ENCODE measurements around the gene LTBP3.

The LTBP3 gene

GRCh38 chr11:65583589-65583988 lies 25.4 kb upstream of the LTBP3 start:
- Histone ChIP-seq H3K4me3 (ENCODE audit: low read length) (no peak overlapping the region), H3K27me3 (ENCODE audit: control insufficient read depth, insufficient read depth, low read length) (no peaks in the 10 kb centered on the region), H3K9ac (ENCODE audit: low read depth, low read length) (no peak overlapping the region), H3K36me3 (ENCODE audit: insufficient read depth, low read length) (peaks cover 62% of the 10 kb centered on the region), H3K9me3 (replicated peaks; ENCODE audit: low read length) (no peaks in the 10 kb centered on the region), H3K4me1 (ENCODE audit: control insufficient read depth, insufficient read depth, low read length) (peaks cover 12% of the 10 kb centered on the region), H3K4me2 (ENCODE audit: low read length) (no peak overlapping the region)

DNA sequence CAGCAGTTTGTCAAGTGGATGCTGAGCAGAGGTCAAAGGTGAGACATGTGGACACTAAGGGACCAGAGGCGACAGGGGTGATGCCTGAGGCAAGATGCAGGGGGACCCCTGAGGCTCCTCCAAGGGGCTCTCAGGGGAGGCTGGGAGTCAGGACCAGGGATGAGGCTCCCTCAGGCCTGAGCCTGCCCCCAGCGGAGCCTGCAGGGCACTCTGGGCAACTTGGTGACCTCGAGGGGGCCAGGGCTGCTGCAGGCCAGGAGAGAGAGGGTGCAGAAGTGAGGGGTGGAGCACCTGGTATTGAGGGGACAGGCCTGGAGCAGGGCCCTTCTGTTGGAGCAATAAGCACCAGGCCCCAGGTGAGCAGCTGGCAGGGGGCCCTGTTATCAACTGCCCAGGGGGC lies 23.8 kb upstream of the LTBP3 start:
- Histone ChIP-seq H3K9me3 (replicated peaks; ENCODE audit: low read length) (no peaks in the 10 kb centered on the region), H3K36me3 (ENCODE audit: insufficient read depth, low read length) (peaks cover 65% of the 10 kb centered on the region), H3K4me2 (ENCODE audit: low read length) (no peak overlapping the region), H3K4me1 (ENCODE audit: control insufficient read depth, insufficient read depth, low read length) (peaks cover 13% of the 10 kb centered on the region), H3K27me3 (ENCODE audit: control insufficient read depth, insufficient read depth, low read length) (no peaks in the 10 kb centered on the region), H3K9ac (ENCODE audit: low read depth, low read length) (no peak overlapping the region), H3K4me3 (ENCODE audit: low read length) (no peak overlapping the region)

DNA sequence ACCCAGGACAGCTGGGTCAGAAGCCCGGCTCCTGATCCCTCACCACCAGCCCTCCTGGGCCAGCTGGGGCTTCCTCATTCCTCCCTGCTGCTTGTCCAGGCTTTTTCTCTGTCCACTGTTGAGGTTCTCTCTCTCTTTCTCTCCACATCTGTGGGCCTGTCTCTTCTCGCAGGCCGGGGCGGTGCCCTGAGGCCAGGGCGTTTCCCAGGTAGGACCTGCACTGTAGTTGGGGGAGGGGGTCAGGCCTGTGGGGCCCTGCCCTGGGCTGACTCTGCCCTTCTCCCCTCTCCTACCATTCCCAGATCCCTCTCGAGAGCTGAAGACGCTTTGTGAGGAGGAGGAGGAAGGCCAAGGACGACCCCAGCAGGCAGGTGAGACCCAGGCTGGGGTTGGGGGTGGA lies 22.6 kb upstream of the LTBP3 start:
- H3K27me3 ChIP-seq (ENCODE audit: control insufficient read depth, insufficient read depth, low read length) = no peaks in the 10 kb centered on the region
- H3K9me3 ChIP-seq (replicated peaks; ENCODE audit: low read length) = no peaks in the 10 kb centered on the region
- H3K36me3 ChIP-seq (ENCODE audit: insufficient read depth, low read length) = peaks cover 56% of the 10 kb centered on the region
- H3K4me2 ChIP-seq (ENCODE audit: low read length) = no peak overlapping the region
- no peak overlapping the region for H3K9ac ChIP-seq (ENCODE audit: low read depth, low read length)
- peaks cover 23% of the 10 kb centered on the region for H3K4me1 ChIP-seq (ENCODE audit: control insufficient read depth, insufficient read depth, low read length)
- no peak overlapping the region for H3K4me3 ChIP-seq (ENCODE audit: low read length)

- Histone ChIP-seq H3K4me3 (ENCODE audit: low read length) (no peak overlapping the region), H3K9ac (ENCODE audit: low read depth, low read length) (no peak overlapping the region), H3K27me3 (ENCODE audit: control insufficient read depth, insufficient read depth, low read length) (no peaks in the 10 kb centered on the region), H3K4me2 (ENCODE audit: low read length) (no peak overlapping the region), H3K9me3 (replicated peaks; ENCODE audit: low read length) (no peaks in the 10 kb centered on the region), H3K36me3 (ENCODE audit: insufficient read depth, low read length) (peaks cover 51% of the 10 kb centered on the region), H3K4me1 (ENCODE audit: control insufficient read depth, insufficient read depth, low read length) (peaks cover 28% of the 10 kb centered on the region)
Measured at GRCh38 chr11:65580031-65580692, 22.0 kb upstream of the LTBP3 start.

- no peaks in the 10 kb centered on the region for H3K9me3 ChIP-seq (replicated peaks; ENCODE audit: low read length)
- H3K27me3 ChIP-seq (ENCODE audit: control insufficient read depth, insufficient read depth, low read length) = no peaks in the 10 kb centered on the region
- no peak overlapping the region for H3K4me3 ChIP-seq (ENCODE audit: low read length)
- H3K4me2 ChIP-seq (ENCODE audit: low read length) = no peak overlapping the region
- H3K4me1 ChIP-seq (ENCODE audit: control insufficient read depth, insufficient read depth, low read length) = peaks cover 35% of the 10 kb centered on the region
- no peak overlapping the region for H3K9ac ChIP-seq (ENCODE audit: low read depth, low read length)
- peaks cover 46% of the 10 kb centered on the region for H3K36me3 ChIP-seq (ENCODE audit: insufficient read depth, low read length)
Measured at GRCh38 chr11:65579291-65579690, 21.1 kb upstream of the LTBP3 start.

DNA sequence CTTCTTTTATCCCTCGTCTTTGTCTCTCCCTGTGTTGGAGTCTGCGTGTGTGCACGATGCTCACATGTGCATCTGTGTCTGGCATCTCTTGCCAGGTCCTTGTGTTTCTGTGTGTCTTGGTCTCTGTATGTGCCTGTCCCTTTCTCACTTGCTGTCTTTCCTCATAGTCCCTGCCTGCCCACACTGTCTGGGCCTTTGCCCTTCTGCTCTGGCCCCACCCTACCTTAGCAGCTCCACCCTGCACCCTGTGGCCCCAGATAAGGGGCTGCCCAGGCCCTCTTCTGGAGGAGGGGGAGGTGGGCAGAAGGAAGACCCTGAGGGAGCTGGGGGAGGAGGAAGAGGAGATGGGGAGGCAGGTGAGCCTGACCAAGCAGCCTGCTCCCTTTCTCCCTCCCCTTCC lies 20.5 kb upstream of the LTBP3 start:
- Histone ChIP-seq H3K4me3 (ENCODE audit: low read length) (no peak overlapping the region), H3K9ac (ENCODE audit: low read depth, low read length) (no peak overlapping the region), H3K27me3 (ENCODE audit: control insufficient read depth, insufficient read depth, low read length) (no peaks in the 10 kb centered on the region), H3K4me2 (ENCODE audit: low read length) (no peak overlapping the region), H3K36me3 (ENCODE audit: insufficient read depth, low read length) (peaks cover 40% of the 10 kb centered on the region), H3K4me1 (ENCODE audit: control insufficient read depth, insufficient read depth, low read length) (peaks cover 38% of the 10 kb centered on the region), H3K9me3 (replicated peaks; ENCODE audit: low read length) (no peaks in the 10 kb centered on the region)

GRCh38 chr11:65578134-65578533 lies 20.0 kb upstream of the LTBP3 start:
- H3K4me2 ChIP-seq (ENCODE audit: low read length) = peak overlapping the region; percentile 96
- H3K36me3 ChIP-seq (ENCODE audit: insufficient read depth, low read length) = peaks cover 38% of the 10 kb centered on the region
- H3K4me1 ChIP-seq (ENCODE audit: control insufficient read depth, insufficient read depth, low read length) = peaks cover 44% of the 10 kb centered on the region
- H3K4me3 ChIP-seq (ENCODE audit: low read length) = peak overlapping the region; percentile 76
- H3K9me3 ChIP-seq (replicated peaks; ENCODE audit: low read length) = no peaks in the 10 kb centered on the region
- peak overlapping the region; percentile 84 for H3K9ac ChIP-seq (ENCODE audit: low read depth, low read length)
- no peaks in the 10 kb centered on the region for H3K27me3 ChIP-seq (ENCODE audit: control insufficient read depth, insufficient read depth, low read length)

DNA sequence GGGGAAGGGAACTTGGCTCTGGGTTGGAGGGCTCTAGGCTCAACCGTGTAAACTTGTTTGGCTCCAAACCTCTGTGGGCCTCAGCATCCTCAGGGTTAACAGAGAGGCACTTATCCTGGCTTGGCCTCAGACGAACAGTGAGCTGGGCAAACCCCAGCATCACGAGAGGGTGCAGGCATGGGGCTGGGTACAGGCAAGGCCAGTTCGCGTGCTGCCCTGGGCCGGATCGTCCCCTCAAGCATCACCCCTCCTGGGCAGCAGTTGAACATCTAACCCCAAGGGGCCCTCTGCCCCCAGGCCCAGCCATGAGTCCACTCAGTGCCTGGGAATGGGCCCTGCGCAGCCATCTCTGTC lies 19.6 kb upstream of the LTBP3 start:
- peak overlapping the region; percentile 76 for H3K4me3 ChIP-seq (ENCODE audit: low read length)
- H3K27me3 ChIP-seq (ENCODE audit: control insufficient read depth, insufficient read depth, low read length) = no peaks in the 10 kb centered on the region
- peaks cover 34% of the 10 kb centered on the region for H3K36me3 ChIP-seq (ENCODE audit: insufficient read depth, low read length)
- H3K9ac ChIP-seq (ENCODE audit: low read depth, low read length) = peak overlapping the region; percentile 84
- H3K4me1 ChIP-seq (ENCODE audit: control insufficient read depth, insufficient read depth, low read length) = peaks cover 46% of the 10 kb centered on the region
- H3K4me2 ChIP-seq (ENCODE audit: low read length) = peak overlapping the region; percentile 96
- H3K9me3 ChIP-seq (replicated peaks; ENCODE audit: low read length) = no peaks in the 10 kb centered on the region

- no peaks in the 10 kb centered on the region for H3K9me3 ChIP-seq (replicated peaks; ENCODE audit: low read length)
- H3K4me3 ChIP-seq (ENCODE audit: low read length) = peak overlapping the region; percentile 76
- no peaks in the 10 kb centered on the region for H3K27me3 ChIP-seq (ENCODE audit: control insufficient read depth, insufficient read depth, low read length)
- peak overlapping the region; percentile 84 for H3K9ac ChIP-seq (ENCODE audit: low read depth, low read length)
- peaks cover 46% of the 10 kb centered on the region for H3K4me1 ChIP-seq (ENCODE audit: control insufficient read depth, insufficient read depth, low read length)
- peaks cover 29% of the 10 kb centered on the region for H3K36me3 ChIP-seq (ENCODE audit: insufficient read depth, low read length)
- H3K4me2 ChIP-seq (ENCODE audit: low read length) = peak overlapping the region; percentile 96
Measured at GRCh38 chr11:65576867-65577755, 19.0 kb upstream of the LTBP3 start.

GRCh38 chr11:65576232-65576866 lies 18.2 kb upstream of the LTBP3 start:
- H3K9ac ChIP-seq (ENCODE audit: low read depth, low read length) = peak overlapping the region; percentile 84
- peaks cover 53% of the 10 kb centered on the region for H3K4me1 ChIP-seq (ENCODE audit: control insufficient read depth, insufficient read depth, low read length)
- H3K27me3 ChIP-seq (ENCODE audit: control insufficient read depth, insufficient read depth, low read length) = no peaks in the 10 kb centered on the region
- peak overlapping the region; percentile 96 for H3K4me2 ChIP-seq (ENCODE audit: low read length)
- H3K4me3 ChIP-seq (ENCODE audit: low read length) = peak overlapping the region; percentile 76
- H3K36me3 ChIP-seq (ENCODE audit: insufficient read depth, low read length) = peaks cover 25% of the 10 kb centered on the region
- H3K9me3 ChIP-seq (replicated peaks; ENCODE audit: low read length) = no peaks in the 10 kb centered on the region

GRCh38 chr11:65575568-65576231 lies 17.5 kb upstream of the LTBP3 start, which contains the start of gene EHBP1L1:
Gene EHBP1L1 (plus strand): TSS chr11:65576053. CDS start chr11:65576303, 250 bp downstream.
- peak within 1 kb of the TSS; percentile 96 for H3K4me2 ChIP-seq (ENCODE audit: low read length)
- peaks cover 58% of the 10 kb centered on the region for H3K4me1 ChIP-seq (ENCODE audit: control insufficient read depth, insufficient read depth, low read length)
- peak within 1 kb of the TSS; percentile 84 for H3K9ac ChIP-seq (ENCODE audit: low read depth, low read length)
- peak within 1 kb of the TSS; percentile 76 for H3K4me3 ChIP-seq (ENCODE audit: low read length)
- peaks cover 20% of the 10 kb centered on the region for H3K36me3 ChIP-seq (ENCODE audit: insufficient read depth, low read length)
- H3K27me3 ChIP-seq (ENCODE audit: control insufficient read depth, insufficient read depth, low read length) = no peaks in the 10 kb centered on the region
- H3K9me3 ChIP-seq (replicated peaks; ENCODE audit: low read length) = no peaks in the 10 kb centered on the region
